Activated CD8-positive, alpha-beta T cell treated with anti-CD3 and anti-CD28 coated beads for 36 hours (primary cell): ENCODE results near the gene MACROD1. TPM values are rescaled to one million over a fixed set of nuclear protein-coding genes. Genes with fewer than 3 reads are reported as not detected.

ENCODE experiments used
- ATAC-seq: fragments of 200-7000 bp; cut with Tn5 transposase; one replicate; pipeline ENCODE4 v1.10.0; 2021; ENCODE audit warnings: mild to moderate bottlenecking, moderate library complexity
- CTCF ChIA-PET: fragments of 350-600 bp; sonication (Branson Sonifier 250); formaldehyde crosslinking; loops from one replicate; lab custom pipeline; 2021; ENCODE audit warnings: antibody characterized with exemption; lab: Charles Lee
- POLR2A ChIA-PET: fragments of 350-600 bp; sonication (Branson Sonifier 250); formaldehyde crosslinking; loops from one replicate; lab custom pipeline; 2021; ENCODE audit warnings: antibody characterized with exemption; lab: Charles Lee
- DNase-seq: peaks from one replicate; pipeline ENCODE4 v3.0.0-alpha.2; 2020
- H3K27ac Mint-ChIP-seq: one replicate; pipeline ENCODE4 v1.8.0; 2021; ENCODE audit warnings: mild to moderate bottlenecking, mixed read lengths
- H3K27me3 Mint-ChIP-seq: one replicate; pipeline ENCODE4 v1.8.0; 2021; ENCODE audit warnings: mixed read lengths
- H3K36me3 Mint-ChIP-seq: one replicate; pipeline ENCODE4 v1.8.0; 2021; ENCODE audit warnings: low read depth, mixed read lengths
- H3K4me1 Mint-ChIP-seq: one replicate; pipeline ENCODE4 v1.8.0; 2021; ENCODE audit warnings: low read depth, mixed read lengths
- H3K4me3 Mint-ChIP-seq: one replicate; pipeline ENCODE4 v1.8.0; 2021; ENCODE audit warnings: mild to moderate bottlenecking, moderate library complexity, mixed read lengths
- H3K9me3 Mint-ChIP-seq: one replicate; pipeline ENCODE4 v1.8.0; 2021; ENCODE audit warnings: mixed read lengths
- intact Hi-C: fragments of 100-400 bp; cut with micrococcal nuclease; formaldehyde crosslinking; loops from one replicate; pipeline ENCODE4 v1.10.0; 2022
- total RNA-seq, 2 experiments: library from RNA; stranded (reverse); gene quantifications; one replicate each; pipeline ENCODE4 v1.2.3, GENCODE V29; 2021
- TF ChIP-seq, protein P1 (sequence below): fragments of 200-600 bp; IDR thresholded peaks from one replicate; pipeline ENCODE4 v1.8.0; 2022; ENCODE audit warnings: antibody characterized with exemption, mild to moderate bottlenecking

Gene MACROD1
- total RNA-seq, 2 experiments from 2014 or later = 38.7 to 38.8 TPM

DNA sequence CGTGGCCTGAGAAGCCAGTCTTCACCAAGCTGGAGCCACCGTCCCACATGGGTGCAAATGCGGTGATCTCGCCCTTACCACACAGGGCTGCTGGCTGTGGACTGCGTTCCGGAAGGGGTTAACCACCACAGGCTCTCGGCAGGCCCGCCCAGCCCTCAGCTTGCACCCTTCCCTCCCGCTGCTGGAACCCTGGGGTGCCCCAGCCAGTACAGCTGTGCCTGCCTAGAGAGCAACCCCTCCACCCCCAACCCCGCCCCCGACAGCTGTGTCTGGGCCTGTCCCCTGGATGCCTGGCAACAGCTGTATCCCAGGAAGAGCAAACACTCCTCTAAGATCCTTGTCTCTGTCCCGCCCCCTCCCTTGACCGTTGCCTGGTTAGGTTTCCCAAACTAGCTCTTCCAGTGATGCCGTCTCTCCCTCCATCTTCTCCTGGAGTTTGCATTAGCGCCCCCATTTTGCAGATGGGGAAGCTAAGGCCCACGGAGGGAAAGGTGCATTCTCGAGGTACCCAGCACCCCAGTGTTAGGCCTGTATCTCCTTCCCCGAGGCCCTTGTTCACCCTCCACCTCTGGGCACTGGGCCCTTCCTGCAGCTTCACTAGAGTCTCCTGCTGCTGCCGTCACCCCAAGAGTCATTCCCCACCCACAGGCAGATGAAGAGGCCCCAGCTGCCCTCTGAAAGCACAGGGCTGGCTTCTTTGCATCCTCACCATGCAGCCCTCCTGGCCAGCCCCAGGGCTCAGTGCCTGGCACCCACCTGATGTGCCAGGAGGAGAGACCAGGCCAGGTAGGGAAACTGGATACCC, 204.1 kb downstream of the MACROD1 start:
- no peak overlapping the region for H3K4me3 Mint-ChIP-seq
- POLR2A ChIA-PET = interaction anchor here (0.8 to 1.9 kb wide), 3 partner anchors 10 to 38 kb away, joined by 3 to 13 read pairs (median 4); no protein-coding TSS in a partner anchor
- no peaks in the 10 kb centered on the region for H3K36me3 Mint-ChIP-seq
- DNase-seq (peak; percentile 35), ATAC-seq (peak; percentile 64)
- CTCF ChIA-PET = interaction anchor here (0.9 to 3.6 kb wide), 5 partner anchors 9 to 186 kb away, joined by 3 to 19 read pairs (median 4); no protein-coding TSS in a partner anchor
- no peaks in the 10 kb centered on the region for H3K9me3 Mint-ChIP-seq
- H3K27me3 Mint-ChIP-seq = no peaks in the 10 kb centered on the region
- intact Hi-C loops = no loop called here
- H3K27ac Mint-ChIP-seq = no peak overlapping the region
- peaks cover 14% of the 10 kb centered on the region for H3K4me1 Mint-ChIP-seq
- TF ChIP-seq, protein P1, sequence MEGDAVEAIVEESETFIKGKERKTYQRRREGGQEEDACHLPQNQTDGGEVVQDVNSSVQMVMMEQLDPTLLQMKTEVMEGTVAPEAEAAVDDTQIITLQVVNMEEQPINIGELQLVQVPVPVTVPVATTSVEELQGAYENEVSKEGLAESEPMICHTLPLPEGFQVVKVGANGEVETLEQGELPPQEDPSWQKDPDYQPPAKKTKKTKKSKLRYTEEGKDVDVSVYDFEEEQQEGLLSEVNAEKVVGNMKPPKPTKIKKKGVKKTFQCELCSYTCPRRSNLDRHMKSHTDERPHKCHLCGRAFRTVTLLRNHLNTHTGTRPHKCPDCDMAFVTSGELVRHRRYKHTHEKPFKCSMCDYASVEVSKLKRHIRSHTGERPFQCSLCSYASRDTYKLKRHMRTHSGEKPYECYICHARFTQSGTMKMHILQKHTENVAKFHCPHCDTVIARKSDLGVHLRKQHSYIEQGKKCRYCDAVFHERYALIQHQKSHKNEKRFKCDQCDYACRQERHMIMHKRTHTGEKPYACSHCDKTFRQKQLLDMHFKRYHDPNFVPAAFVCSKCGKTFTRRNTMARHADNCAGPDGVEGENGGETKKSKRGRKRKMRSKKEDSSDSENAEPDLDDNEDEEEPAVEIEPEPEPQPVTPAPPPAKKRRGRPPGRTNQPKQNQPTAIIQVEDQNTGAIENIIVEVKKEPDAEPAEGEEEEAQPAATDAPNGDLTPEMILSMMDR = no peak

GRCh38 chr11:63958008-63958407, 207.9 kb downstream of the MACROD1 start:
- Mint-ChIP-seq H3K27me3 (no peaks in the 10 kb centered on the region), H3K9me3 (no peaks in the 10 kb centered on the region), H3K4me1 (peaks cover 21% of the 10 kb centered on the region), H3K27ac (no peak overlapping the region), H3K36me3 (peaks cover 12% of the 10 kb centered on the region), H3K4me3 (no peak overlapping the region)
- intact Hi-C loops = no loop called here
- TF ChIP-seq, protein P1 = no peak
- ATAC-seq = no peak
- CTCF ChIA-PET = interaction anchor here (1.1 to 2.3 kb wide), 5 partner anchors 12 to 121 kb away, joined by 3 to 10 read pairs (median 3); no protein-coding TSS in a partner anchor
- no peak for DNase-seq
- POLR2A ChIA-PET = interaction anchor here (0.5 kb wide), 1 partner anchor 36 kb away, joined by 3 read pairs; no protein-coding TSS in a partner anchor

- POLR2A ChIA-PET = interaction anchor here (1.2 to 1.8 kb wide), 3 partner anchors 9 to 33 kb away, joined by 3 to 13 read pairs (median 4); partner anchors contain the start of gene OTUB1
- Mint-ChIP-seq H3K4me1 (peaks cover 28% of the 10 kb centered on the region), H3K9me3 (no peaks in the 10 kb centered on the region), H3K27me3 (no peaks in the 10 kb centered on the region), H3K36me3 (peaks cover 21% of the 10 kb centered on the region), H3K4me3 (peak overlapping the region; percentile 0), H3K27ac (peak overlapping the region; percentile 85)
- DNase-seq = no peak
- intact Hi-C loops = no loop called here
- CTCF ChIA-PET = interaction anchor here (0.7 to 1.8 kb wide), 5 partner anchors 9 to 214 kb away, joined by 3 to 6 read pairs (median 4); partner anchors contain the start of gene ZFTA
- ATAC-seq = no peak
- TF ChIP-seq, protein P1 = no peak
These were observed 213.3 kb downstream of the MACROD1 start for GRCh38 chr11:63952570-63952969.

DNA sequence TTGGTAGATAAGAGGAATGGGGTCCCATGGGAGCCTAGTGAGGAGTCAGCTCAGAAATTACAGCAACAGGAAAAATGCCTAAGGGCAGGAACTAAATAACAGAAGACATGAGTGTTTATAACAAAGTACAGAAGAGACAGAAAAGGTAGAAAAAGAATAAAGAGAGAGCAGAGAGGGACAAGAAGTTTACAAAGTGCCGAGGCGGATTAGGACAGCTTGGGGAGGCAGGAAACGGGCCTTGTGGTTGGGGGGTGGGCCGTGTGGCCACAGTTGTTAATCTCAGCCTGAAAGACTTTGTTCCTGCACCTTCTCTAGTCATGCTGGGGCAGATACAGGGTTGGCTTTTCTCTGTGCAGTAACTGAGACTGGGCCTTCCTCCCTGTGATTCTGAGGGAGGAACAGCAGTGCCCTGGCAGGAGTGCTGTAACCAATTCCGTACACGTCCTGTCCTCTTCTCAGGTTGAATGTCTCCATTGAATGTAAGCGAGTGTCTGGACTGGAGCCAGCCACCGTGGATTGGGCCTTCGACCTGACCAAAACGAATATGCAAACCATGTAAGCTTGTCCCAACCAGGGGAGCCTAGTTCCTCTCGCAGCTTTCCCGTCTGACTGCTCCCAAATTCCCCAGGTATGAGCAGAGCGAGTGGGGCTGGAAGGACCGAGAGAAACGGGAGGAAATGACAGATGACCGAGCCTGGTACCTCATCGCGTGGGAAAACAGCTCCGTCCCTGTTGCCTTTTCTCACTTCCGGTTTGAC, 214.0 kb downstream of the MACROD1 start:
- no peaks in the 10 kb centered on the region for H3K27me3 Mint-ChIP-seq
- H3K4me1 Mint-ChIP-seq = peaks cover 28% of the 10 kb centered on the region
- POLR2A ChIA-PET = interaction anchor here (0.6 to 1.8 kb wide), 5 partner anchors 10 to 36 kb away, joined by 3 to 13 read pairs (median 4); partner anchors contain the start of gene OTUB1
- H3K4me3 Mint-ChIP-seq = peak overlapping the region; percentile 0
- H3K9me3 Mint-ChIP-seq = no peaks in the 10 kb centered on the region
- TF ChIP-seq, protein P1 = no peak
- CTCF ChIA-PET = interaction anchor here (0.8 to 1.8 kb wide), 6 partner anchors 17 to 313 kb away, joined by 3 to 6 read pairs (median 4); partner anchors contain the start of gene ZFTA
- peak overlapping the region; percentile 85 for H3K27ac Mint-ChIP-seq
- peaks cover 23% of the 10 kb centered on the region for H3K36me3 Mint-ChIP-seq
- intact Hi-C loops = no loop called here
- ATAC-seq = peak; percentile 94
- peak; percentile 78 for DNase-seq

Other genes starting within 250 kb of the MACROD1 start
- 1 to 10 TPM in 1 of 2 experiments, under 1 TPM in 1; 0.61 to 2.1 TPM for gene RCOR2, start 248.9 kb downstream of the MACROD1 start, total RNA-seq
- 10 to 100 TPM; 18.5 to 20.5 TPM for gene NAA40, start 227.1 kb downstream of the MACROD1 start, total RNA-seq
- 100 to 1,000 TPM; 436 to 497 TPM for gene COX8A, start 191.5 kb downstream of the MACROD1 start, total RNA-seq
- 10 to 100 TPM; 70.1 to 73.9 TPM for gene OTUB1, start 179.7 kb downstream of the MACROD1 start, total RNA-seq
- gene FLRT1, start 130.2 kb downstream of the MACROD1 start, total RNA-seq = not detected
- 100 to 1,000 TPM; 396 to 416 TPM for gene STIP1, start 20.1 kb upstream of the MACROD1 start, total RNA-seq
- 100 to 1,000 TPM; 210 to 214 TPM for gene FERMT3, start 40.6 kb upstream of the MACROD1 start, total RNA-seq
- gene TRPT1, start 60.1 kb upstream of the MACROD1 start, total RNA-seq = 10 to 100 TPM; 33.7 to 41.5 TPM
- gene NUDT22, start 60.2 kb upstream of the MACROD1 start, total RNA-seq = 10 to 100 TPM; 66.0 to 69.2 TPM
- 10 to 100 TPM; 25.8 to 26.1 TPM for gene DNAJC4, start 64.4 kb upstream of the MACROD1 start, total RNA-seq
- gene VEGFB, start 68.5 kb upstream of the MACROD1 start, total RNA-seq = 100 to 1,000 TPM in 1 of 2 experiments, 10 to 100 TPM in 1; 86.6 to 104 TPM
- 10 to 100 TPM; 23.5 to 26.9 TPM for gene FKBP2, start 75.0 kb upstream of the MACROD1 start, total RNA-seq
- gene PPP1R14B, start 80.8 kb upstream of the MACROD1 start, total RNA-seq = 100 to 1,000 TPM; 285 to 287 TPM
- 1 to 10 TPM; 8.7 to 9.6 TPM for gene PLCB3, start 85.4 kb upstream of the MACROD1 start, total RNA-seq
- gene BAD, start 118.6 kb upstream of the MACROD1 start, total RNA-seq = 10 to 100 TPM; 17.2 to 17.7 TPM
- 10 to 100 TPM; 23.7 to 28.5 TPM for gene GPR137, start 119.7 kb upstream of the MACROD1 start, total RNA-seq
- under 1 TPM in 1 of 2 experiments, not detected in 1; 0.23 TPM for gene KCNK4, start 125.2 kb upstream of the MACROD1 start, total RNA-seq
- under 1 TPM in 1 of 2 experiments, not detected in 1; 0.52 TPM for gene CATSPERZ, start 134.2 kb upstream of the MACROD1 start, total RNA-seq
- 10 to 100 TPM; 37.5 to 42.4 TPM for gene ESRRA, start 139.4 kb upstream of the MACROD1 start, total RNA-seq
- gene TRMT112, start 151.4 kb upstream of the MACROD1 start, total RNA-seq = 100 to 1,000 TPM; 197 TPM
- 100 to 1,000 TPM; 103 to 105 TPM for gene PRDX5, start 152.0 kb upstream of the MACROD1 start, total RNA-seq
- 10 to 100 TPM; 65.8 to 76.1 TPM for gene CCDC88B, start 174.1 kb upstream of the MACROD1 start, total RNA-seq
- 10 to 100 TPM; 24.6 to 26.0 TPM for gene RPS6KA4, start 193.0 kb upstream of the MACROD1 start, total RNA-seq